ENCODE results near the gene AATF.

AATF gene

DNA sequence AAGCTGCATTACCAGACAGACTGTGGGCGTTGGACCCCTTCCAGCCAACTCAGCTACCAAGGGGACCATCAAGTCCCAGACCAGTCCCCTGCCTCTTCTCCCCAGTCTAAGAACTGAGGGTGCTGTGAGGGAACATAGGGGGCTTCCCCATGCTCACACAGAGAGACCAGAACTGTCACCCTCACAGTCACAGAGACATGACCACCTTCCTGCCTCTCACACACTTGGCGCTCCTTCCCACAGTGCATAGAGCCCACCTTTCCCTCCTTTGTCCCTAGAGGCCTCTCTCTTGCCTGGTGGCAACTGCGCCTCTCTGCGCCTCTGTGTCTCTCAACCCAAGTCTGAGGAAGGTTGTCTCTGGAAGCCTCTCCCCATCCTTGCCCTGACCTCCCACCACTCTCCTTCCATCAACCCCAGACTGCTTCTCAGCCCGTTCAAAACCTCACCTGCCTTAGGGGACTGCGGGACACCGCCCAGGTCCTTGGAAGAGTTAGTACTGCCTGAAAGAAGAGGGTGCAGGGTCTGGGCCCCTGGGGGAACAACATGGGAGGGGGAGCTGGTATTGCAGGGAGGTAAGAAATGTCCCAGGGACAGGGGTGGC lies 17.6 kb upstream of the AATF start:
- DNase-seq = no peak

DNA sequence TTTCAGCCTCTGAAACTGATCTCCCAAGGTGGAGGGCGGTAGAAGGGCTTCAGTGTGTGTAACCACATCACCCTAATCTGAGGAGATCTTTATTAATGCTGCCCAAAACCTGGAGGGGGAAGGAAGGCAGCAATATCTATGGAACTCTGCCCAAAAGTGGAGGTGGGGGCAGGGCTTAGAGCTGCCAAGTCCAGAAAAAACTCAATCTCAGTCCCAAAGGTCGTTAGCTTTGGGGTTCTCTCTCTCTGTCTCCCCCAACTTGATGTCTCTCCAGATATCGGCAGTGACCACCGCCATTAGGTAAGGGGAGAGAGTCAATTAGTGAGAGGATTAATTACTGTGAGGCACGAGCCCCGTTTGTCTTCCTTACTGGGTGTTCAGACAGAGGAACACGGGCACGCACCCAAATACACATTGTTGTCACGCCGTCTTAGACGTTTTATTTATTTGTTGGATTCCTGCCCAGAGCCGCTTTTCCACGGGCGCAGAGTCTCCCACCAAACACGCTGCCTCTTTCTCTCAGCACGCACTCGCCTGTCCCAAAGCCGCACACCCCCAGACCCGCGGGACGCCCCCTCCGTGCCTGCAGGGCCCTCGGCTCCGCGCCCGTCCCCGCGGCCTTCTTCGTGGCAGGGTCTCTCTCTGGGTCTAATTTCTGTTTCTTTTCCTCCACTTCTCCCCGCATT lies 16.9 kb upstream of the AATF start:
- no peak for DNase-seq

DNA sequence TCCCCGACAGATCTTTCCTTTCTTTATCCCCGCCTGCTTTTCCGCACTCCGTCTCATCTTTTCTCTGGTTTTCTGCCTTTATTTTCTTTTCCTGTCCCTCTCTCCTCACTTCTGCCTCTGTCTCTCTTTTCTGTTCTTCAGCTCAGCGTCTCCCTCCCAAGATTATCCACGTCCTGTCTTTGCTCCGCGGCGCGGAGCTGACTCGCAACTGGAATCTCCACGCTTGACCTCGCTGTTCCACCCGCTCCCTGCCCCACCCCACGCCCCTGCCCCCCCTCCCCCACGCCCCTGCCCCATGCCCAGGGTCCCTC lies 16.4 kb upstream of the AATF start:
- DNase-seq = no peak

DNA sequence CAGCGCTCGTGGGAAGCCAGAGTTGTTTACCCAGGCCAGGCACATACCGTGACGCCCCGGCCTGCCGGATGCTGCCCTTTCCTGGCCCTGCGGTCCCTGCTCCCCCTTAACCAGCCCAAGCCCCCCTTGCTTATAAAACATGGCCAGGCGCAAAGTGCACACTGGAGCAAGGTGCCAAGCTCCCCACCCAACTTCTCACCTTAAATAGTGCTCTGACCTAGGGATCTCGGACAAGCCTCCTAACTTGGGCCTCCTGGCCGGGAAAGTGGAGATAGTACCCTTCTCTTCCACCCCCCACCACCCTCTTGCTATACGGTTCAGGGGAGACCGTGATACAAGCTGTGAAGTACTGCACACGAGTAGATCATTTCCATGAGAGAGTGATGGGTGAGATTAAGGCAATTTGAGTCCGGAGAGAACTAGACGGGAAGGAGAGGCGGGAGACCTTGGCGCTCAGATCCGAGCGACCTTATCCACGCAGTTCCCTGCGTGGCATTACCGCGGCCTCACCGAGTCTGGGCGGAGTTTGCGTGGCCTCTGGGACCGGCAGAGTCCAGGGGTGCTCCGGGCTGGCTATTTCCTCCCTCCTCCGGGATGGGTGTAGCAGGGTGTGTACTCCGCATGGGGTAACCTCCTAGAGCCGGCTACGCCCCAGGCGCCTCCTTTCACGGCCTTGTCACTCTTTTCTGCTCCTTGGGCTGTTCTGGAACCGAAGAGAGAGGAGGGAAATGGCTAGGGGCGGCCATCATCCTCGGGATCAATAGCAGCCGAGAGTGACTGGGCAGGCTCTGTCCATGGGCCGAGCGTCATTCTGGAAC lies 15.9 kb upstream of the AATF start:
- no peak for DNase-seq

DNA sequence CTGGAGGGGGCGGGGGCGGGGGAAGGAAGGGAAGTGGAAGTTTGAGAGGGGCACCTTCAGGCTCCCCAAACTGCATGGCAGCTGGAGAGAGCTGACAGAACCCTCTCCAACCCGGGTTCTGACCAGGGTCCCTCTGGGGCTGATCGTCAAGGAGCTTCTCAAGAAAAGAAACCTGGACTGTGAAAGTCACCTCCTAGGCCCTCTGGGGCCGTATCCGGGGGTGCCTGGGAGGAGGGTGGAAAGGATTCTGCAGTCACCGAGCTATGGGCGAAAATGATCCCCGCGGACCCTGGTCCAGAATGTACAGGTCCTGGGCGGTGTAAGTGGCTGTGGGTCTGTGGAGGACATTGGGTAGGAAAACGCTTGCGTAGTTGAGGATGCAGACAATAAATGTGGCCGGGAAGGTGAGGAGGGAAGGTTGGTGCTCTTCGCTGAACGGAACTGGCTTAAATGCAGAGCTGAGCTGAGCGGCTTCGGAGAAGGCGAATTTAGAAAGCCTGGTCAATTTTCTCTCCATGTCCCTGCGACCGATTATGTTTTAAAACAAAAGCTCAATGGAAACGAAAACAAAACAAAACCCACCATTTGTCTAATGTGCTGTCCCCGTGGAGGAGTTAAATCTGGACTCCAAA lies 15.1 kb upstream of the AATF start:
- no peak for DNase-seq

DNA sequence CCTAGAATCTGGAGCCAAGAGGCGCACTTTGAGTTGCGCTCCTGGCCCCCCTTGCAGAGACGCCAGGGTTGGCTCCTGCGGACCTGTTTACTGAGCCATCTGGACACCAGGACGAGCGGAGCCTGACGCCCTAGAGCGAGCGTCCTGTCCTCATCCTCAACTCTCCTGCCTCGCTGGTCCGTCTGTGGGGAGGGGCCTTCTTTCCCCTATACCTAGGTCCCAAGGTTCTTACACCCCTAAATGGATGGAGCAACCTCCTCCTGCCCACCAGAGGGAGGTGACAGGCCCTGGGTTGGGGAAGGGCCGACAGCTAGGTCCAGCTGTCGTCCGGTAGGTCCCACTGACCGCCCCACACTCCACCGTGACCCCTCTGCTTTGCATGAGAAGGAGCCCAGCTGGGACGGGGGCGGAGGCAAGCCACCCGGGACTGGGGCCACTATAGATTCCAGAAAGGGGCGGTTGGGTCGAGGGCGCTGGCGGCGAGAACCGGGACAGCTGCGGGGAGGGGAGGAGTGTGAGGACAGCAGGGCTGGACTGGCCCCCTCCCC lies 14.5 kb upstream of the AATF start:
- no peak for DNase-seq

DNA sequence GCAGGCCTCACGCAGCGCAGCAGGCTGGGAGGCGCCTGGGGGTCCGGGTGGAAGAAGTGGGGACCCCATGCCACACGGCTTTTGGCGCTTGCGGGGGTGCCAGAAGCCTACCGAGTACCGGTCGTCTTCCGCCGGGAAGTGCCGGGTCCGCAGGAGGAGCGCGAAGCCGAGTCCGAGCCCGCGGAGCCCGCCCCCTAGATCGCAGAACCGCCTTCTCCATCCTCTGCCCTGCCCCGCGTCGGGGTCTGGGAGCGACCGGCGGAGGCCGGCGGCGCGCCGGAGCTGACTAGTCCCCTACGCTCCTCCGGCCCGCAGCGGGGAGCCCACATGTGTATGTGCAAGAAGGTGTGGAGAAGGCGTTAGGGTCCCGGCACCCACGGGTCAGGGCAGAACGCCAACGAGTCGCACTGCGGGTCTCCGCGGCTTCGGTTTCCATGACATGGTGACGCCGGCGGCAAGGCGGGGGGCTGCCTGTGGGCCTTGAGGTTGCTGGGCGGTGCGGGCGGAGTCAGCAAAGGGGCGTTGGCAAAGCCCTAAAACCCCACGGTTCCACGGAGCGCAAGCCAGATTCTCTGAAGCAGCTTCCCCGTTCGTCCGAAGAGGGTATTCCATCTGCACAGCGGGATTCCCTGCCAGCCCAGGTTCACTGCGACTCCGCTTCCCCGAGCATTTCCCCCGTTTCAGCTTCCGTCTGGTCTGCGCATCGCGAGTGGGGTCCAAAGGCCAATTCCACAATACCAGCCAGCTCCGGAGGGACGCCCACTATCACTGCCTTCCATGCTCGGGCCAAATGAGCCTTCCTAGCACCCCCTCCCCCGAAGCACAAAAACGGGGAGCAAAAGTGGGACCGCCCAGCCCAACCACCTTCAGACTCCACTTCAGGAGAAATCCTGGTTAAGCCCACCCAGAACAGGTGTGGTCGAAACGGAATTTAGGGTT lies 13.8 kb upstream of the AATF start:
- no peak for DNase-seq

DNA sequence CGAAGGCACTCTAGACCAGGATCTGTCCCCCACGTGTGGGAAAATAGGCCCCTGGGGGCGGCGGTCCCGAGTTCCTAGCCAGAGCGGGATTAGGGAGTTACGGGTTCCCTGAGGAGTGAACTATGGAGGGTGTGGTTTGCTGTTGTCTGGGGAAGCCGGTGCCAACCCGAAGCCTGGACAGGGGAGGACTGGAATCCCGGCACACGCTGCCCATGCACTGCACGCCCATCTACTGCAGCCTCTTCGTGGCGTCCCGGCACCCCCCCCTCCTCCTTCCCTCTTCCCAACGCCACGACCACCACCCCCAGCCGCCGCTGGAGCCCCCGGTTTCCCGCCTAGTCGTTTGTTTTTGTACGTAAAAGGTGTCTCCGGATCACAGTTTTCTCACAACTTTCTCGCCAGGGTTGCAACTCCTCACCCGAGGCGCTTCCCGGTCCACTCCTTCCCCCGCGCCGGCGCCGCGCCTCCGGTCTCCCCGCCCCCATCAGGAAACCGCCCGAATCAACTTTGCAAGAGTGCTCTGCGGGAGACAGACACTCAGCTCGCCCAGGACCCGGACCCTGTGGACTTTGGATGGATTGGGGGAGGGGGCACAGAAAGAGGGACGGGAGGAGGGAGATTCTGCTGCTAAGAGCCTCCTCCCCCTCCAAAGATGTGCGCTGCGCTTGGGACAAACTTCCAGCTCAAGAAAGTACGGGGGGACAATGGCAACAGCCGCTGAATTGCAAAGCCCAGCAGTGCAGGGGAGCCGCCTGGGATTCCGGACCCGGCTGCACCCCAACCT lies 12.9 kb upstream of the AATF start:
- no peak for DNase-seq

DNA sequence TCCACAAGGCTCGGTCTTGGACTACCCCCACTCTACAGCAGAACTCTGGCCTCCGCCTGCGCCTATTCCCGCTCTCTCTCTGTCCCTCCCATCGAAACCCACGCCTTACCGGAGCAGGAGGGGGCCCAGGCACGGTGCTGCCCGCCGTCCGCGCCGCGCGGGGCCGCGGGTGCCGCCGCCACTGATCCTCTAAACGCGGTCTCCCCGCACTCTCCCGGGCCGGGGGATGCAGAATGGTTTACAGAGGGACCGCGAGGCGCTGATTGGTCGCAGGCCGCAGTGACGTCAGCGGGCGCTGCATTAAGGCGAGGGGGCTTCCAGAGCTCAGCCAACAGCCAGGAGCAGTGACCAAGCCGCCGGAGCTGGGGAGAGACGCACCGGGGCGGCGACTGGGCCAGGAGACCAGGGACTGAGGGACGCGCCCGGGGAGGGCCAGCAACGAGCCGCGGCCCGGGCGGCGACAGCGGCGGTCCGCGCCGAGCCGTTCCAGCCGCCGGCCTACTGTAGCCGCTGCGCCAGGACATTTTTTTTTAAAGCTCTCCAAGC lies 12.2 kb upstream of the AATF start:
- no peak for DNase-seq

DNA sequence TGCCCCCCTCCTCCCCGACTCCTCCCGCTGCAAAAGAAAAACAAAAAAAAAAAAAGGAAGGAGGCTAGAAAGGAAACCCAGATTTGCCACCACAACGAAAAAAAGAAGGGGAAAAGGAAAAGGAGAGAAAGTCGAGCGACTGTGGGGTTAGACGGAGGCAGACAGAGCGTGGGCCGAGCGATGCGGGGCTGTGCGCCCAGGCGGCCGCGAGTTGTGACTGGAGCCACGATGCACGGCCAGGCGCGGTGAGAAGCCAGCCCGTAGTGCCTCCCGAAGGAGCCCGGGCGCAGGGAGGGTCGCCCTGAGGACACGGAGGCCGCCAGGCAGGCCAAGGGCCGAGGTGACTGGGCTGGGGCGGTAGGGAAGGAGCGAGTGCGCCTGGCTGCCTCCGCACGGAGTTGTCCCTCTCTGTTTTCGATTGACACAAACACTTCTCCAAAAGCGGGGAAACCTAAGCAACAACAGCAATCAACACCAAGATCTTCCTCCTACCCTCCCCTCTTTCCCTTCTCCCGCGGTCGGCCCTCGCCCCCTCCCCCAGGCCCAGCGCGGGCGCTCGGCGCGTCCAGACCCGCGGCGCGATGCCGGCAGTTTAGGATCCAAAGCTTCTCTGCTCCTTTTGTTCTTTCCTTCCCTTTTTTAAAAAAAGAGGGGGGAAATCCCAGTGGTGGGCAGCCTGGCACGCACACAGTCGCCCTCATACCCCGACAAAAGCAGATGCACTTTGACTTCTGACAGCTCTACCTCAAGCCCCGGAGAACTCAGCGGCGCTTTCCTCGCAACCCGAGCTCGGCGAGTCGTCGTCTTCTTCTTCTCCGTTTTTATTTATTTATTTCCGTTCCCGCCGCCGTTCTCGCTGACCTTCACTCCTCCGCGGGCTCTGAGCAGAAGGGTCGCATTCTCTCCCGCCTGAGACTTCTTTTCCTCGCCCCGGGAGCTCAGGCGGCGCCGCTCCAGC lies 11.5 kb upstream of the AATF start, which contains the start of gene LHX1:
TSS of gene LHX1 (plus strand) at position 475 of the 958 bp plus-strand sequence. CDS start 723 bp downstream, outside the sequence.
- no peak for DNase-seq

DNA sequence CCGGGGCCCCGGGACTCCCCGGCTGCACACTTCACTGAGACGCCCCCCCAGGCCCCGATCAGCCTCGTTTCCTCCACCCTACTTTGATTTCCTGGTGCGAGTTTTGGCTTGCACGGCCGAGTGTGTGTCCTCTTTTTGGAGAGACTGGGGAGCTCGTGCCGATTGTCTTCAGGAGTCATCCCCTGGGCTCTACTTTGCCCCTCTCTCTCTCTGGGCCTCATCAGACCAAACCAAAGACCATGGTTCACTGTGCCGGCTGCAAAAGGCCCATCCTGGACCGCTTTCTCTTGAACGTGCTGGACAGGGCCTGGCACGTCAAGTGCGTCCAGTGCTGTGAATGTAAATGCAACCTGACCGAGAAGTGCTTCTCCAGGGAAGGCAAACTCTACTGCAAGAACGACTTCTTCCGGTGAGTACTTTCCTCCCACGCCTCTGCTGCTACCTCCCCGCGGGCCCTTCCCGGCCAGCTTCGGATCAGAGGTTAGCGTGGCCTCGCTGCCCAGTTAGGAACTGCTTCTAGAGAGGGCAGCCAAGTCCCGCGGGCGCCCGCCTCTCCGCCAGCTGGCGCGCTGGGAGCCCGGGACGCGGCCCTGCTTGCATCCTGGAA lies 10.7 kb upstream of the AATF start:
- DNase-seq = no peak

DNA sequence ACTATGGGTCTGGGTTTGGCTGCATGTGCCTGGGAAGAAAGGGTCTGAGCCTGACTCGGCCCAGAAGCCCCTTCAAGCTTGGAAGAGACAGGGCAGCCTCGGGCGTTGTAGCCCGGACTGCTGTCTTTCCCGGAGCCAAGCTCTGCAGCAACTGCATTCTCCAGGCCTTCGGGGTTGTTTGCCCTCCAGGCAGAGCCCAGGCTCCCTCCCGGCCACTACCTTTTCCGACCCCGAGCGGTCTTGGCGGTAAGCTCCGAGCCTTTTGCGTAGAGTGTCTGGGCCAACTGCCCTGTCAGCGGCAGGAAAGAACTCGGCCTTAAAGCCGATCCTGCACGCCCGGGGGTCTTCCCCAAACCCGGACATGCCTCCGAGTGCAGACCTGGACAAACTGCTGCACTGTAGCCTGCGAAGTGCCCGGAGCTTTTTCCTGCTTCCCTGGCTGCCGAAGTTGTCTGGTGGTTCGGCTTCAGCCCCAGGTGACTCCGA lies 10.1 kb upstream of the AATF start:
- no peak for DNase-seq

DNA sequence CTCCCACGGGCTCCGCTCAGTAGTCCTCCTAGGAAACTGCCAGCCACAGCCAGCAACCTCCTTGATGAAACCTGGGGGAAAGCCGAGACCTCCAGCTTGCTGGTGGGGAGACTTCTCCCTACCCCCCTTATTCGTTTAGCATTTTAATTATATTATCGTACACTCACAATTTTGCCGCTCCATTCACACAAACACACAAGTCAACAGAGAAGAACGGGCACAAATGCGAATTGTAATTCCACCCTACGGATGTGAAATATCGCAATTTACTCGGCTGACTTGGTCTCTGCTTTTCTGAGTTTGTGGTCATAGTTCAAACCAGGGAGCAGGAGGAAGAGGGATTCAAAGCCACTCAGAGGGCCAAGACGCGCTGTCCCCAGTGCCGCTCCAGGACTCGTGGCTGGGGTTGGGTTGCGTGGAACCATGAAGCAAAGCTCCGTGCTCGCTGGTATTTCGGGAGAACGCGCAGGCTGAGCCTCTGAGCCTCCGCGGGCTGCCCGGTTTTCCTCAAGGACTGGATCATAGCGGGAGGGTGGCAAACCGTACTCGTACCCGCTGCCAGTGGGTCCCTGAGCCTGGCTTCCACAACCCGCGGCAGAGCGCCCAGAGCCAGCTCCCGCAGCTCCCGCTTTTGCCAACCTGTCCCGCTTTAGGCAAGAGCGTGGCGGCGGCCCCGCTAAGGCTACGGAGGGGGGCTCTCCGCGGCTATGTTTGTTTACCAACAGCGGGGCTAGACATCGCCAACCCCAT lies 9.5 kb upstream of the AATF start:
- DNase-seq = no peak

DNA sequence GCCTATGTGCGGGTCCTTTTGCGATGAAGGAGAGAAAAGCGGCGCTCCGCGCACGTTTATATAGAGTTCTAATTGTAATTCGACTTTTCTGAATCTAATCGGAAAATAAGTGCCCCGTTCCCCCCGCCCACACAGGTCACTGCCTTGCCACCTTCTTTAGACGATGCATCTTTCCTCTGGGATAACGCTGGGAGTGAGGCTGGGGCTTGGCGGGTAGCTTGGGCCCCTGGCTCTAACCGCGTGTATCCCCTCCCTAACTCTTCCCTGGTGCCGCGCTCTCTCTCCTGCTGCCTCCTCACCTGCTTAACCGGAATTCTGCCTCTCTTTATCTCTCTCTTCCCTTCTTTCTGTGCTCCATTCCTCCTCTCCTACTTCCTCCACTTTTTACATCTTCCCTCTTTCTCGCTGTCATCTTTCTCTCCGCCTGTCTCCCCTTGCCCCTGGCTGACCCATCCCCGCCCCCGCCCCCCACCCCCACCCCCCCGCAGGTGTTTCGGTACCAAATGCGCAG lies 8.9 kb upstream of the AATF start:
- no peak for DNase-seq

DNA sequence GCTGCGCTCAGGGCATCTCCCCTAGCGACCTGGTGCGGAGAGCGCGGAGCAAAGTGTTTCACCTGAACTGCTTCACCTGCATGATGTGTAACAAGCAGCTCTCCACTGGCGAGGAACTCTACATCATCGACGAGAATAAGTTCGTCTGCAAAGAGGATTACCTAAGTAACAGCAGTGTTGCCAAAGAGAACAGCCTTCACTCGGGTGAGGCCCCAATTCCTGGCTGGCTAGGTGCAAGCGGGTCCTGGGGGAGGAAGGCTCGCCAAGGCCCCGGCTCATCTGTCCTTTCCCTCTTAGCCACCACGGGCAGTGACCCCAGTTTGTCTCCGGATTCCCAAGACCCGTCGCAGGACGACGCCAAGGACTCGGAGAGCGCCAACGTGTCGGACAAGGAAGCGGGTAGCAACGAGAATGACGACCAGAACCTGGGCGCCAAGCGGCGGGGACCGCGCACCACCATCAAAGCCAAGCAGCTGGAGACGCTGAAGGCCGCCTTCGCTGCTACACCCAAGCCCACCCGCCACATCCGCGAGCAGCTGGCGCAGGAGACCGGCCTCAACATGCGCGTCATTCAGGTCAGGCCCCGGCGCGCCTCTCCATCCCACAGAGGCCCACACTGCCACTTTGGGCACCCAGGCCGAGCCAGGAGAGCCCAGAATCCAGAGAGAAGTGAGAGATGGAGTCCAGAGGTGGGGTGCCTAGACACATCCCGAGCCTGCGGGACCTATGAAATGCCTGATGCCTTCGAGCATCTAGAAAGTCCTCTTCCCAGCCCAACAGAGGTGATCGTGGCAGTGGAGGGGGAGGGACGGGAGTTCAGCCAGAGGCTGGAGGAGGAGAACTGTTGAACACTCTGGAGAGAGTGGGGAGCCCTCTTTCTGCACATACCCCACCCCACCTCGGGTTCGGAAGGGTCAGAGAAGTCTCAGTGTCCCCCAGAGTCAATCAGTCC lies 8.2 kb upstream of the AATF start:
- DNase-seq = no peak

DNA sequence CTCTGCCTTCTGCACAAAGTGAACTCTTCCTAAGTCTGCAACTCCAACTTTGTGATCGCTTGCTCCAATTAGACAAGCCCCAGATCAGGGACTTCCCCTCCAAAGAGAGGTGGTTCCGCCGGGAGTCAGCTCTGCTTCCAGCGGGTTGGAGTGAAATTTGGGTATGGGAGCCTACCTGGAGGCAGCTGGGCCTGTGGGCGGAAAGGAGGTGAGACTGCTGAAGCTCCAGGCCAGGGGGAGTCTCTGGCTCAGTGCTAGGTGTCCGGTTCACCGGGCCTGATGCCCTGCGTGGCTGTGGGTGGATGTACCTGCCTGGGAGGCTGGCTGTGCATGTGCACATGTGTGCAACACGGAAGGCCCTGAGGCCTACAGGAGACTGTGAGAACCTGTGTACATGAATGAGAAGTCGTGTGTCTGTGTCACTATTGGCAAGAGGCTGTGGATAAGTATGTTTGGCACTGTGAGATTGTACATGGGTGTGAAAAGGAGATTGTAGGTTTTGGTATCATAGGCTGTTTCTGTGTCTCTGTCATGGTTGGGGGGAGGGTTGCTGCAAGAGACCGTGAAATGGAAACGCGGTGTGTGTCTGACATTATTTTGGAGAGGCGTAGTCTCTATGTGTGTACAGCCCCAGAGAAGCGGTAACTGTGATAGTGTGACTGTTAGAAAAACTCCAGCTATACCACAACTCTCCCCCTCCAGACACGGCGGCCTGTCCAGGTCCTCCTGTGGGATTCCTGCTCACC lies 7.3 kb upstream of the AATF start:
- DNase-seq = no peak
